Neural cell (in vitro differentiated cells): ENCODE results near the gene GART.

Experiments
- CTCF ChIP-seq: fragments of 450-650 bp; IDR thresholded peaks from 2 replicates; pipeline ENCODE4 v1.5.1; 2014; ENCODE audit warnings: antibody characterized with exemption, mild to moderate bottlenecking, moderate library complexity; ENCODE audit not compliant: poor library complexity, severe bottlenecking
- POLR2AphosphoS5 ChIP-seq: IDR thresholded peaks from 2 replicates; pipeline ENCODE4 v1.6.1; 2012
- SMC3 ChIP-seq: fragments of 450-650 bp; conservative IDR thresholded peaks from 2 replicates; pipeline ENCODE4 v1.6.1; 2014; ENCODE audit warnings: antibody characterized with exemption, mild to moderate bottlenecking, moderate library complexity; ENCODE audit not compliant: poor library complexity
- TAF1 ChIP-seq: IDR thresholded peaks from 2 replicates; pipeline ENCODE4 v1.6.1; 2012; ENCODE audit warnings: low read depth

GRCh38 chr21:33496345-33496744, 45.6 kb downstream of the GART start:
- no peak for TF ChIP-seq CTCF
- TF ChIP-seq TAF1 = no peak
- no peak for TF ChIP-seq POLR2AphosphoS5
- no peak for TF ChIP-seq SMC3
